ENCODE measurements around the gene MYO1B. TPM values are rescaled to one million over a fixed set of nuclear protein-coding genes. Genes with fewer than 3 reads are reported as not detected.

MYO1B gene
- total and polyA plus RNA-seq, 2 donors from 2014 or later, result 24.5 to 64.8 TPM

GRCh38 chr2:191268596-191268995, 23.4 kb downstream of the MYO1B start:
- no peaks in the 10 kb centered on the region for H3K9me3 ChIP-seq (ENCODE audit: control insufficient read depth in 2 of 3, insufficient read depth in 1 of 3, low read length in 3 of 3)
- no peaks in the 10 kb centered on the region for H3K36me3 ChIP-seq (ENCODE audit: control insufficient read depth in 2 of 3, insufficient read depth in 3 of 3, low read length in 3 of 3)
- DNase-seq (no peak), FAIRE-seq (no peak)
- no peak overlapping the region for H3K4me3 ChIP-seq (ENCODE audit: low read length in 3 of 3)
- H3K9ac ChIP-seq (ENCODE audit: low read length in 3 of 3), result no peak overlapping the region
- H3K27me3 ChIP-seq (ENCODE audit: control insufficient read depth, insufficient read depth, low read length), result no peaks in the 10 kb centered on the region
- intact Hi-C loops (cut with DNase I), result no loop called here
- TF ChIP-seq, protein P1, sequence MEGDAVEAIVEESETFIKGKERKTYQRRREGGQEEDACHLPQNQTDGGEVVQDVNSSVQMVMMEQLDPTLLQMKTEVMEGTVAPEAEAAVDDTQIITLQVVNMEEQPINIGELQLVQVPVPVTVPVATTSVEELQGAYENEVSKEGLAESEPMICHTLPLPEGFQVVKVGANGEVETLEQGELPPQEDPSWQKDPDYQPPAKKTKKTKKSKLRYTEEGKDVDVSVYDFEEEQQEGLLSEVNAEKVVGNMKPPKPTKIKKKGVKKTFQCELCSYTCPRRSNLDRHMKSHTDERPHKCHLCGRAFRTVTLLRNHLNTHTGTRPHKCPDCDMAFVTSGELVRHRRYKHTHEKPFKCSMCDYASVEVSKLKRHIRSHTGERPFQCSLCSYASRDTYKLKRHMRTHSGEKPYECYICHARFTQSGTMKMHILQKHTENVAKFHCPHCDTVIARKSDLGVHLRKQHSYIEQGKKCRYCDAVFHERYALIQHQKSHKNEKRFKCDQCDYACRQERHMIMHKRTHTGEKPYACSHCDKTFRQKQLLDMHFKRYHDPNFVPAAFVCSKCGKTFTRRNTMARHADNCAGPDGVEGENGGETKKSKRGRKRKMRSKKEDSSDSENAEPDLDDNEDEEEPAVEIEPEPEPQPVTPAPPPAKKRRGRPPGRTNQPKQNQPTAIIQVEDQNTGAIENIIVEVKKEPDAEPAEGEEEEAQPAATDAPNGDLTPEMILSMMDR (IDR thresholded peaks at IDR 0.05; ENCODE audit: borderline replicate concordance, extremely low read depth, insufficient read depth), result no peak
- no peak overlapping the region for H3K27ac ChIP-seq (ENCODE audit: low read depth in 2 of 2, low read length in 2 of 2)
- peaks cover 0 to 5% (median 4%) of the 10 kb centered on the region in 3 donors for H3K4me1 ChIP-seq (ENCODE audit: control insufficient read depth in 2 of 3, insufficient read depth in 2 of 3, low read depth in 1 of 3, low read length in 3 of 3)

DNA sequence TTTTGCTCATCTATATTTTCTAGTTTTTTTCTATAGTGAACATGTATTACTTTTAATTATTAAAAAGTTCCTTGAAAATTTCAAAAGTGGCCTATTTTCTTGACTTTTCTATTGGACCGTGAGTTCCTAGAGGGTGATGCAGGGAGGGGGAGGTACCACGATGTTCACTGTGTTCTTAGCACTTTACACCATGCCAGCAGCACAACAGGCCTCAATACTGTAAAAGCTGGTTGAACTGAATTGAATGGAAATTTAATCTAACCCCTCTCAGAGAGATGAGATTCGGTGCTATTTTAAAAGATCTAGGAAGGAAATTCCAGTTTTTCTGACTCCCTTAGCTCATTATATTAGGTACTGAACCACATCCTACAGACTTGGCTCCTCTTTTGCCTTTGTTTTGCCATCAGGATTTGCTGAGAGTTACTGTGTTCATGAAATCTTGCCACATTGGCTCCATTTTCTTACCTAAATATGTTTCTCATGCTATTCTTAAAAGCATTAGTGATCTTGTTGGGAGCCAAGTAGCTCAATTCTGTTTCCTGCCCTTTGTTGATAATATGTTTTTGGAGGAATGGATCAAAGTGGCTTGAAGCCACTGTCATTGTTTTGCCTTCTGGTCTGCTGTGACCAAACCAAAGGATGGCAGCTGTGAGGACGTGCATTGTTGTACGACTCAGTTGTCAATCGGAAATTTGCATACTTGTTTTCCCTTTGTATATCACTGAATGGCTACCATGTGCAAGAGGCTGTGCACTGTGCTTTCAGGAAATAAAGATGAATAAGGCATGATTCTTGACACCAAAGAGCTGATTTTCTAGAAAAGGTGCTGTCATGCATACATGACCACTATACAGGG, 25.3 kb downstream of the MYO1B start:
- no peak overlapping the region for H3K27ac ChIP-seq (ENCODE audit: low read depth in 2 of 2, low read length in 2 of 2)
- TF ChIP-seq, protein P1 (IDR thresholded peaks at IDR 0.05; ENCODE audit: borderline replicate concordance, extremely low read depth, insufficient read depth), result no peak
- no peak for FAIRE-seq
- intact Hi-C loops (cut with DNase I), result no loop called here
- H3K9ac ChIP-seq (ENCODE audit: low read length in 3 of 3), result no peak overlapping the region
- no peaks in the 10 kb centered on the region for H3K27me3 ChIP-seq (ENCODE audit: control insufficient read depth, insufficient read depth, low read length)
- no peaks in the 10 kb centered on the region for H3K36me3 ChIP-seq (ENCODE audit: control insufficient read depth in 2 of 3, insufficient read depth in 3 of 3, low read length in 3 of 3)
- H3K4me3 ChIP-seq (ENCODE audit: low read length in 3 of 3), result no peak overlapping the region
- no peaks in the 10 kb centered on the region for H3K9me3 ChIP-seq (ENCODE audit: control insufficient read depth in 2 of 3, insufficient read depth in 1 of 3, low read length in 3 of 3)
- H3K4me1 ChIP-seq (ENCODE audit: control insufficient read depth in 2 of 3, insufficient read depth in 2 of 3, low read depth in 1 of 3, low read length in 3 of 3), result peaks cover 0 to under 1% (median 0%) of the 10 kb centered on the region in 3 donors
- DNase-seq, result no peak

GRCh38 chr2:191272064-191272463, 26.9 kb downstream of the MYO1B start:
- intact Hi-C loops (cut with DNase I), result no loop called here
- H3K36me3 ChIP-seq (ENCODE audit: control insufficient read depth in 2 of 3, insufficient read depth in 3 of 3, low read length in 3 of 3), result no peaks in the 10 kb centered on the region
- no peak for FAIRE-seq
- no peak for DNase-seq
- TF ChIP-seq, protein P1 (IDR thresholded peaks at IDR 0.05; ENCODE audit: borderline replicate concordance, extremely low read depth, insufficient read depth), result no peak
- H3K27me3 ChIP-seq (ENCODE audit: control insufficient read depth, insufficient read depth, low read length), result no peaks in the 10 kb centered on the region
- no peak overlapping the region for H3K27ac ChIP-seq (ENCODE audit: low read depth in 2 of 2, low read length in 2 of 2)
- no peaks in the 10 kb centered on the region for H3K4me1 ChIP-seq (ENCODE audit: control insufficient read depth in 2 of 3, insufficient read depth in 2 of 3, low read depth in 1 of 3, low read length in 3 of 3)
- no peak overlapping the region for H3K9ac ChIP-seq (ENCODE audit: low read length in 3 of 3)
- no peaks in the 10 kb centered on the region for H3K9me3 ChIP-seq (ENCODE audit: control insufficient read depth in 2 of 3, insufficient read depth in 1 of 3, low read length in 3 of 3)
- no peak overlapping the region for H3K4me3 ChIP-seq (ENCODE audit: low read length in 3 of 3)
